GM18526 (cell line): ENCODE data around the gene RCSD1.

Experiments used
- POLR2A ChIP-seq: IDR thresholded peaks from 3 replicates; pipeline ENCODE4 v1.6.1; 2011; ENCODE audit not compliant: insufficient read length; ENCODE audit errors: extremely low read depth

The RCSD1 gene

DNA sequence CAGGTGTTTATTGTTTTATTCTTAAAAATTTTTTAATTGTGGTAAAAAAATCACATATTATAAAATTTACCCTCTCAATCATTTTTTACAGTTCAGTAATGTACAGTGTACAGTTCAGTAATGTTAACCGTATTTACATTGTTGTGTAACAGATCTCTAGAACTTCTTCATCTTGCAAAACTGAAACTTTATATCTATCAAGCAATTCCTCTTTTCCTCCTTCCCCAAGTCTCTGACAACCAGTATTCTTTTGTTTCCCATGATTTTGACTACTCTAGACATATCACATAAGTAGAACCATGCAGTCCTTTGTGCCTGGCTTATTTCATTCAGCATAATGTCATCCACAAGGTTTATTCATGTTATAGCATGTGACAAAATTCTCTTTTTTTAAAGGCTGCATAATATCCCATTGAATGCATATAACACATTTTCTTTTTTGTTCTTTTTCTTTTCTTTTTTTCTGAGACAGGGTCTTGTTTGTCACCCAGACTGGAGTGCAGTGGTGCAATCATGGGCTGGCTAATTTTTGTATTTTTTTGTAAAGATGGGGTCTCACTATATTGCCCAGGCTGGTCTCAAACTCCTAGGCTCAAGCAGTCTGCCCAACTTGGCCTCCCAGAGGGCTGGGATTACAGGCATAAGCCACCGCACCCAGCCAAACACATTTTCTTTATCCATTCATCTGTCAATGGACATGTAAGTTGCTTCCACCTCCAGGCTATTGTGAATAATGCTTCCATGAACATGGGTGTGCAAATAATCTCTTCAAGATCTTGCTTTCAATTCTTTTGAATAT lies 17.2 kb upstream of the RCSD1 start:
- no peak for TF ChIP-seq POLR2A

DNA sequence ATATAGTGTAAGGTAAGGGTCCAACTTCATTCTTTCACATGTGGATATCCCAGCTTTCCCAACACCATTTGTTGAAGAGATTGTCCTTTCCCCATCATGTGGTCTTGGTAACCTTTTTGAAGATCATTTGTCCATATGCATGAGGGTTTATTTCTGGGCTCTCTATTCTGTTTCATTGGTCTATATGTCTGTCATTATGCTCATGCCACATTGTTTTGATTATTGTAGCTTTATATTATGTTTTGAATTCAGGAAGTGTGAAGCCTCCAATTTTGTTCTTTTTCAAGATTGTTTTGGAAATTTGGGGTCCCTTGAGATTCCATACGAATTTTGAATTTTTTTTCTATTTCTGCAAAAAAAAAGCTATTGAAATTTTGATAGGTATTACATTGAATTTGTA lies 15.2 kb upstream of the RCSD1 start:
- no peak for TF ChIP-seq POLR2A

DNA sequence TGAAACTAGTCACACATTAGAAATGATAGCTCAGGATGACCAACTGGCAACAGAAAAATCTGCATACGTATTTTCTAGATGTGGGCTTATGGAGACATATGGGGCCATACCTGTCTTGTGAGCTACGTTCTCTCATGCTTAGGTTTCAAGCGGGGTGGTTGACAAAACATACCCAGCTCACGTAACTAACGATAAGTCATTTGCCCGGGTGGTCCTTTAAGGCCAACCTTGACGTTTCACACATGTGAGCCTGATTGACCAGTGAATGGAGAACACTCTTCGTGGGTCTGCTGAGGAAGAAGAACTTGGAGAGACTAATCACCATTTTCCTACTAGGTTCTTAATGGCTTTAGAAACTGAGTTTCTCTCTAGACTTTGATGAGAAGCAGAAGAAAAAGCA lies 13.5 kb upstream of the RCSD1 start:
- no peak for TF ChIP-seq POLR2A

DNA sequence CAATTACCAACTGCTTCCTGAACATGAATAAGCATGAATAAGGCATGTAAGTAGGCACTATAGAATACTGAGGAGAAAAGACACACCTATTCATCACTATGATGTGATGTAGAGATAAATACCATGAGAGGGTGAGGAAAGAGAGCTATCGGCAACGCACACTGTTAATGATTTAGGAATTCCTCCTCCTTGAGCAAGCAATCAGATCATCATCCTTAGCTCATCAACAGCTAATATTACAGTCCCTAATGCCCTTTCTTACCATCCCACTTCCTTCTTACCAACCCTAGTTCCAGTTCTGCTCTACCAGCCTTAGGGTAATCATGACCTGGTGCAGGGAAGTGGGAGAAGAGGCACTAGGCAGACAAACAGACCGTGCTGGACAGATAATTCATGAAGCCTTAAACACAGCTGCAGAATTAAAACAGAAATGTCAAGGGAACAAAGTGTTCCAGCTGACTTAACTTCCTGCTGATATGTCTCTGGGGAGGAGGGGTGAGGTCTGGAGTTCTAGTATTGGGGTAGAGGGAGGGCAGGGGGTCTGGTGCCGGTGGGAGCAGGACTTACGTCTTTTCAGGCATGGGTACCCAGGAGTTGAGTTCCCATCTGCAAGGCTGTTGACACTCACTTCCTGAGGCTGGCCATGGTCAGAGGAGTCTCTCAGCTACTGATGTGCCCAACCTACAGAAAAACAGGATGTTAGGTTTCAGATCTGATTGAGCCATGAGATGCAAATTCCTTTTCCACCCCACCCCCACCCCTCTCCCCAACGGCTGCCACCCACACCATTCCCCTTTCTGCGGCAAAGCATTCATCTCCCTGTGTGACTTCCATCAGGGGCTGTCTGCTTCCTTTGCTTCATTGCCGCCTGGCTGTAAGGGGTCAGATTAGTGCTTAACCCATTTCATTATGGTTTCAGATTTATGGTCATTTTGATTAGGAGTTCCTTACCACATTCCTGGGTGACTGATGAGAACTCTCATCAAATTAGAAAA lies 12.6 kb upstream of the RCSD1 start:
- TF ChIP-seq POLR2A: peak; percentile 16

DNA sequence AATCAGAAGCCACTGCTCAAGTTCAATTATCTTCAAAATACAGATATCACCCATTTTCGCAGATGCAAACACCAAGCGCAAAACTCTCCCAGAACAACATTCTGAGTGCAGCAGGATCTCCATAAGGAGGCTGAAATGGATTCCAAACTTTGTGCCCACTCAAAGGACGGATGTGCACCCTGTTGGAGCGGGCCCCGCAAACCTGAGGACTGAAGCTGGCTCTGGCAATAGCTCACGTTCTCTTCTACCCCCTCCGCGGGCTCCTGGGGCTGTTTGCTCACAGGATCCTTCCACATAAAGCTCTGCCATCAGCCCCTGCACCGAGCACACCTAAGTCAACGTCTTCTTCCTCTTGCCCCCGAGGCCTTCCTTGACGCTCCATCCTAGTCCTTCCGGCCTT lies 11.7 kb upstream of the RCSD1 start:
- no peak for TF ChIP-seq POLR2A

DNA sequence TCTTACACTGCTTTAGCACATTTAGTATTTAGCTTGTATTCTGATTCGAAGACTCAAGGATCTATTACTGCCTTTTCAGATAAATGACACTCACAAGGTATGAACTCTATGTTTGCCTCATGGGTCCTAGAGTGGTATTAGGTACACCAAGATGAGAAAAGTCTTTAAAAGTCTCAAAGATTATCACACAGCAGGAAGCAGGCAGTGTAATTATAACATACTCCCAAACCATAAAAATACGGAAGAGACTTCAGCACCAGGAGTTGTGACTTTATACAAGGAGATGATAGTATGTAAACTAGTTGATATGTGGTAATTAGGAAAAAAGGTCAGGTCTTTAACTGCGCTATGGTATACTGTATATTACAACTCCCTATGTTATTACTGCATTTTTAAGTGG lies 11.2 kb upstream of the RCSD1 start:
- no peak for TF ChIP-seq POLR2A

DNA sequence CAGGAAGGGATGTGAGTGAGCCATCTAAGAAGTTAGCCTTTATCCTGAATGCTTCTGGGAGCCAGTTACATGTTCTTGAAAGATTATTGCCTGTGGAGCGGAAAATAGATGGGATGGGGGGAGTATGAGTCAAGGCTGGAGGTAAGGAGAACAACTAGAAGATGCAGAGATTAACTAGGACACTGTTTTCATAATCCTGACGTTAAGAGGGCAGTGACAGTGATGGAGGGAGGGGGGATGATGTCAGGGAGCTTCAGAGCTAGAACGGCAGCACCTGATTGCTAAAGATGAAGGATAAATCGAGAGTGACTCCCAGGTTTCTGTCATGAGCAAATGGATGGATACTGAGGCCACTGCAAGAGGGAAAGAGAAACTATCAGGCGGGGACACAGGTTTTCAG lies 10.0 kb upstream of the RCSD1 start:
- no peak for TF ChIP-seq POLR2A

DNA sequence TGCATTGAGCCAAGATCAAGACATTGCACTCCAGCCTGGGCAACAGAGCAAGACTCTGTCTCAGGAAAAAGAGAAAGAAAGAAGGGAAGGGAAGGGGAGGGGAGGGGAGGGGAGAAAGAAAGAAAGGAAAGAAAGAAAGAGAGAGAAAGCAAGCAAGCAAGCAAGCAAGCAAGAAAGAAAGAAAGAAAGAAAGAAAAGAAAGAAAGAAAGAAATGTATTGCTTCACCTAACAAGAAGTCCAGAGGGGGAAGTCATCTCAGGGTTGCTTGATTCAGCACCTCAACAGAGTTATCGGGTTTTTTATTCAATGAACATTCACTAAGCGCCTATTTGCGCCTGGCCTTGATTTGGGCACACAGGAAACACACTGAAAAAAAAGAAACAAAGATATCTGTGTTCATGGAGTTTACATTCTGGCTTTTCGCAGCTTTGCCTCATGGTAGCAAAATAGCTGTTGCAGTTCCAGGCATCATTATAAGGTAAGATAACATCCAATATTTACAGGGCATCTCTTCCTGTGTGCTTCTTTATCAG lies 8.2 kb upstream of the RCSD1 start:
- no peak for TF ChIP-seq POLR2A

DNA sequence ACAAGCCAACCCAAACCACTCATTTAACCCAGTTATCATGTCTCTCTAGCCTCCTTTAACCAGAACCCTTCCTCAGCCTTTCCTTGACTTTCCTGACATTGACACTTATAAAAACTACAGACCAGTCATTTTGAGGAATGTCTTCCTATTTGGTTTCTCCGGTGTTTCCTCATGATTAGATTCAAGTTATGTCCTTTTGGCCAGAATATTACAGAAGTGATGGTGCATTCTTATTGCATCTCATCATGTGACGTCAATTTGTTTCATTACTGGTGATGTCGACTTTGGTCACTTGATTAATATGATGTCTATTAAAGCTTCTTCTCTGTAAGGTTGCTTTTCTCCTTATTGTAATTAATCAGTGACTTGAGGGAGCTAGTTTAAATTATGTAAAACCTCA lies 6.1 kb upstream of the RCSD1 start:
- TF ChIP-seq POLR2A: no peak

DNA sequence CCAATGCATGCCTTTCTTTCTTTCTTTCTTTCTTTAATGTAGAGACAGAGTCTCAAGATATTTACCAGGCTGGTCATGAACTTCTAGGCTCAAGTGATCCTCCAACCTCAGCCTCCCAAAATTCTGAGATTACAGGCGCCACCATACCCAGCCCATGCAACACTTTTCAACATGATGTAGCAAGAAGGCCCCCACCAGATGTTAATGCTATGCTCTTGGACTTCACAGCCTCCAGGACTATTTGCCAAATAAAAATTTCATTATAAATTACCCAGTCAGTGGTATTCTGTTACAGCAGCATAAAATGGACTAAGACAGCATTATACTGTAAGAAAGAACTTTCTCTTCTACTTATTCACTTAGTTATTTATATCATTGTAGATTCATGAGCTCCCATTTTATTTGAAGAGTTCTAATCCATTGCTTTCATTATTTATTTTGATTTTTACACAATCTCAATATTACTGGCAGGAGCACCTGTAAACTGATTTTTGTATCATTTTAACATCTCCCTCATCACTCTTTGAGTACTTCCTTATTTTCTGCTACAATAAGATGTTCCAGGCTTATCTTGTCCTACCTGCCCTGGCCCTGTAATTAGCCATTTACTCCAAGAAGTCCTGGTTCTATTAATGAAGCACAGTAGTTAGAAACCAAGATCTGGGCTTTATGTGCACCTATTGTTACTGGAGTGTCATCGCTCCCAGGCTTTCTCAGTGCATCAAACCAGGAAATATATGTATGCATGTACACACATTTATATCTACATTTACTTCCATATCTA lies 4.8 kb upstream of the RCSD1 start:
- TF ChIP-seq POLR2A: no peak

DNA sequence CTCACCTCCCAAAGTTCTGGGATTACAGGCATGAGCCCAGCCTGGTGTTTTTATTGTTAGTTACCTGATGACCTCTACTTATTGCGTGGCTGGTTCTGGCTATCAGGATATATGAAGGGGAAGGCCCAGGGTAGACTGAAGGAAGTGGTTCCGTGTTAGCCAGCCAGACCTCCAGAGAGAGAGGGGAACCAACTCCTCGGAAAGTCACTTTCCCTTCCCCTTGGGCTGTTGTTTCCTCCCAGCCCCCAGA lies 2.5 kb upstream of the RCSD1 start:
- no peak for TF ChIP-seq POLR2A

DNA sequence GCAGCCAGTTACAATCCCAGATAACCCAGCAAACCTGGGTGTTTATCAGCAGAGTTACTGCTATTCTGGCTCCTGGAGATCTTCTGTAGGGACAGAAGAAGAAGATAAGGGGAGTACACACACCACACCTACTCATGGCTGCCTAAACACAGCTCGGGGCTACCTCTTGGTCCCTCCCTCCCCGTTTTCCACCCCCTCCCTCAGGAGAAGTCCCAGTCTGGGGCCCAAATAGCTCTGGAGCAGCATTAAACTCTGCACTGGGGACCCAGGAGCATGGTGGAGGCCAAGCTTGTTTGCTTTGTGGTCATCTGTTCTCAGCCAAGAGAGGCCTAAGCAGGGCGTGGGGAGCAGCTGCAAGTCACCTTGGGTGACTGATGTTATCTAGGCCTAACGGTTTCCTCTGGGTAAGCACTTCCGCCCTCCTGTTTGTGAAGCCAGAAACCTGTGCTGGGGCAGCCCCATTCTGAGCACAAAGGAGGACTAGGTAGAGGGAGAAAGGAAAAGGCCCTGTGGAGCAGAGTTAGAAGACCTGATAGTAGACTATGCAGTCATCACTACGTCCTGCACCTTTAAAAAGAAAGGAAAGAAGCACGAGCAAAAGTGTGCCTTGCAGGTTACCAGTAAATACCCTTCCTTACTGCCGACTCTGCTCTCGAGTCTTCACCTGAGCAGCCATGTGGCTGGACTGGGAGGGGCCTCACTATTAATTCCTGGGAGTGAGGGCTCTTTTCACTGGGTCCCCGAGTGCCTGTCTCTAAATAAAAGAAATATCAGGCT lies 2.0 kb upstream of the RCSD1 start:
- peak; percentile 77 for TF ChIP-seq POLR2A

DNA sequence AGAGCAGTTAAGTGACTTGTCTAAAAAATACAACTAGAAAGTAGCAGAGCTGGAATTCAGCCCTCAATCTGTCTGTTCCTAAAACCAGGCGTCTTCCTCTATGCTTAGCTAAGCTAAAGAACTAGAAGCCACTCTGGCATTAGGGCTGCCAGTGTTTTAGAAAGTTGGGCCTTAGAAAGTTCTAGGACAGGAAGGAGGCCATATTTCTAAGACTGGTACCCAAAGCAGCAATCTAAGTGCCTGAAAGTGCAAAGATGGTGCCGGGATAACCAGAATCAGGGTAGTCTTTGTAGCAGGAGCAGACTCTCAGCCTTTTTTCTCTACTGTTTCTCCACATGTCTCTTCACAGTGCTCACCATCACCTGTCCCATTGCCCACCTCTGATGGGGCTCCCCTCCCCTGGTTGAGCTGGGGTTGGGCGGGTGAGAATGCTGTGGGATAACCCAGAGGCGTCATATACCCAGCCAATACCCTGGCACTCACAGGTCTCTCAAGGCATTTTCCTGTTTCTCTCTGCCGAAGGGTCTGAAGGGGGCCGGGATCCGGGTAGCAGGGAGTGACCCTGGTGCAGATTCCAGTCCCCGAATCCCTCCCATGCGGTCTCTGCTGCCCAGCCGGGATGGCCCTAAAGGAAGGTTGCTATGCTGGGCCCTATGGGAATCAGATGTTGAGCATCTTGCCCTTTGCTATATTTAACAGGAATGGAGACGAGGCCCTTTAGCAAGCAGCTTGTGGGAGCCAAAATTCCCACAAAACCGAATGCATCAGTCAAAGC lies 1.1 kb upstream of the RCSD1 start:
- TF ChIP-seq POLR2A: no peak

DNA sequence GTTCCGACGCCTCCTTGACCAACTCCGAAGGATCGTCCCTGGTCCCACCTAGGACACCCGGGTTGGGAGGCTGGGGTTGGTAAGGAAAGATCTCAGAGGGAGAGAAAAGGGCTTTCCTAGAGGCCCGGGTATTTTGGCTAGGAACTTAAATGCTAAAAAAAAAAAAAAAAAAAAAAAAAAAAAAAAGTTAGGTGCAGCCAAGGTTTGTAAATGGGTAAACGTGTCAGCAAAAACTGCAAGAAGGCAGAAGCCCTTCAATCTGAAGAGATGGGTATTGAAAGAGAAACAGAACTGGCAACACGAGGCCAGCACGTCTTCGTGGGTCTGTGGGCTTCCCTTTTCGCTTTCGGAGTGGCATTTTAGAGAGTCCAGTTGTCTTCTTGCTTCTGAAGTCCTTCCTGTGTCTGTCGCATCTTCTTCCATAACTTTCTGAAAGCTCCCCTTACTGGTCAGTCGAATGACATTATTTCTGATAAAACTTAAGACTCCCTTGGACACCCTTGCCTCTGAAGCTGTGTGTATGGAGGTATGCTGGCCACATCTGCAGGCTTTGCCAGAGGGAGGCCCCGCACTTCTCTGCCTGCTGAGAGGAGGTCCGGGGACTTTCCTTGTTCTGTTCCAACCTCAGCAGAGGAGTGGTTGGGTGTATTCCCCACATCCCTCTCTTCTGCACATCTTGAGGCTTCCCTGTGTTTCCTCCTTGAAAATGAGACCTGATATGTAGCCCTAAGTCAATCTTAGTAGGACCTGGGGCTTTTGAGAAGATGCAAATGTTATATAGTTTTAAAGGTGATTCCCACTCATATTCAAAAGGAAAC lies 745 bp downstream of the RCSD1 start:
- peak; percentile 46 for TF ChIP-seq POLR2A
